K562 (cell line): Measurements from ENCODE around the gene AGT. TPM values are rescaled to one million over a fixed set of nuclear protein-coding genes. Genes with fewer than 3 reads are reported as not detected.

Source experiments
- ATAC-seq: fragments of 200-7000 bp; cut with Tn5 transposase; 3 replicates; pipeline ENCODE4 v1.9.1; 2020; ENCODE audit warnings: moderate library complexity
- BruUV-seq: library from RNA; stranded (reverse); fragments of 400-500 nt; replicated peaks from 2 replicates; lab custom pipeline; 2021; lab: Mats Ljungman, UMichigan
- CTCF ChIA-PET: fragments of 300-600 bp; formaldehyde crosslinking; extraction: SDS; loops from one replicate; lab custom pipeline; 2021; ENCODE audit warnings: low intra/inter-chr PET ratio; lab: Yijun Ruan, JAX
- POLR2A ChIA-PET: fragments of 300-600, 350-650 bp; sonication (Branson Sonifier 250); formaldehyde crosslinking; extraction: SDS; loops from one replicate; lab custom pipeline; 2021; ENCODE audit warnings: antibody characterized with exemption, inconsistent platforms; lab: Yijun Ruan, JAX
- DNase-seq, 4 experiments: peaks; one replicate each; pipeline versions ENCODE4 v3.0.0 to v3.0.0-alpha.2; 2011 to 2018; ENCODE audit warnings: low spot score in 3 of 4, mixed read lengths in 3 of 4; ENCODE audit errors: extremely low read depth in 1 of 4
- FAIRE-seq: peaks from 2 replicates; lab custom pipeline; 2011; peaks lifted over from hg19 to GRCh38; lab: Jason Lieb, UNC
- H2AFZ ChIP-seq: 2 replicates; pipeline ENCODE4 v1.6.0; 2011; ENCODE audit warnings: low read depth, low read length, control low read depth, inconsistent platforms
- H3K27ac ChIP-seq: fragments of 200-600 bp; 3 replicates; pipeline ENCODE4 v1.8.0; 2011; ENCODE audit warnings: low read depth, mild to moderate bottlenecking, control low read depth, inconsistent platforms, low read length, moderate library complexity, mixed read lengths; ENCODE audit errors: extremely low read depth
- H3K27me3 ChIP-seq, 2 experiments: fragments of 300-600 bp in 1 of 2; 2 replicates in 1 of 2; 3 replicates in 1 of 2; pipeline versions ENCODE4 v1.6.0 to v1.8.0; 2011; ENCODE audit warnings: inconsistent platforms in 2 of 2, low read length in 2 of 2, mild to moderate bottlenecking in 1 of 2, mixed read lengths in 1 of 2, moderate library complexity in 1 of 2; ENCODE audit not compliant: control insufficient read depth in 2 of 2, insufficient read depth in 2 of 2
- H3K36me3 ChIP-seq: fragments of 300-600 bp; 3 replicates; pipeline ENCODE4 v1.8.0; 2011; ENCODE audit warnings: mild to moderate bottlenecking, low read length, inconsistent platforms; ENCODE audit not compliant: control insufficient read depth, insufficient read depth
- H3K4me1 ChIP-seq, 2 experiments: fragments of 200-600 bp in 1 of 2; replicated peaks in 1 of 2; 2 replicates in 1 of 2; 3 replicates in 1 of 2; pipeline versions ENCODE4 v1.5.1 to v1.8.0; 2011; ENCODE audit warnings: inconsistent platforms in 2 of 2, low read length in 2 of 2, mild to moderate bottlenecking in 1 of 2, mixed read lengths in 1 of 2, moderate library complexity in 1 of 2; ENCODE audit not compliant: control insufficient read depth in 2 of 2, insufficient read depth in 2 of 2
- H3K4me2 ChIP-seq: 2 replicates; pipeline ENCODE4 v1.6.1; 2011; ENCODE audit warnings: low read length, control low read depth, inconsistent platforms, mixed read lengths; ENCODE audit not compliant: insufficient read depth
- H3K4me3 ChIP-seq: fragments of 200-600 bp; sonication (generic), shearing (Covaris generic); 2 replicates; pipeline ENCODE4 v1.5.1; 2016; ENCODE audit warnings: control low read depth, inconsistent platforms
- H3K79me2 ChIP-seq: fragments of 200-600 bp; 3 replicates; pipeline ENCODE4 v1.8.0; 2011; ENCODE audit warnings: low read length, inconsistent platforms; ENCODE audit not compliant: control insufficient read depth, insufficient read depth
- H3K9ac ChIP-seq, 2 experiments: 2 replicates each; pipeline versions ENCODE4 v1.6.0 to v1.6.1; 2011; ENCODE audit warnings: low read depth in 2 of 2, low read length in 2 of 2, control low read depth in 1 of 2, inconsistent platforms in 1 of 2, mild to moderate bottlenecking in 1 of 2, mixed read lengths in 1 of 2; ENCODE audit not compliant: insufficient read depth in 1 of 2
- H3K9me1 ChIP-seq: one replicate; pipeline ENCODE4 v1.6.0; 2011; ENCODE audit warnings: inconsistent platforms, mild to moderate bottlenecking, low read length, moderate library complexity; ENCODE audit not compliant: control insufficient read depth, insufficient read depth
- H3K9me3 ChIP-seq: replicated peaks from 2 replicates; pipeline ENCODE4 v1.5.1; 2011; ENCODE audit warnings: low read depth, low read length, inconsistent platforms; ENCODE audit not compliant: control insufficient read depth, insufficient read depth
- H4K20me1 ChIP-seq: replicated peaks from 2 replicates; pipeline ENCODE4 v1.6.1; 2011; ENCODE audit warnings: low read length, inconsistent platforms, mixed read lengths; ENCODE audit not compliant: control insufficient read depth, insufficient read depth
- CEBPG ChIP-seq, 3 experiments: fragments of 200-800 bp in 1 of 3; sonication (Bioruptor generic) in 1 of 3; sonication (generic) in 1 of 3; formaldehyde crosslinking in 1 of 3; IDR thresholded peaks in 2 of 3; conservative IDR thresholded peaks in 1 of 3; 2 replicates each; pipeline versions ENCODE4 v1.6.1 to v1.8.0; 2016 to 2022; ENCODE audit warnings: missing compliant biosample characterization in 2 of 3, missing genetic modification characterization in 2 of 3, mild to moderate bottlenecking in 1 of 3, missing genetic modification reagents in 1 of 3
- CREBBP ChIP-seq: IDR thresholded peaks from one replicate; pipeline ENCODE4 v1.6.1; 2012; ENCODE audit warnings: low read depth, mild to moderate bottlenecking, control low read depth, inconsistent platforms, low read length
- CTCF ChIP-seq, 3 experiments: IDR thresholded peaks in 2 of 3; conservative IDR thresholded peaks in 1 of 3; 2 replicates each; pipeline ENCODE4 v1.5.1; 2011 to 2012; ENCODE audit warnings: low read length in 3 of 3, mild to moderate bottlenecking in 3 of 3, control low read depth in 2 of 3, improper control_type of control experiment in 1 of 3, inconsistent platforms in 1 of 3, low read depth in 1 of 3, mixed read lengths in 1 of 3, moderate library complexity in 1 of 3; ENCODE audit not compliant: insufficient read depth in 2 of 3
- EGR1 ChIP-seq: fragments of 450-650 bp; conservative IDR thresholded peaks from 2 replicates; pipeline ENCODE4 v1.6.1; 2017; ENCODE audit warnings: mild to moderate bottlenecking
- FIP1L1 ChIP-seq: fragments of 200-400 bp; formaldehyde crosslinking; IDR thresholded peaks from 2 replicates; pipeline ENCODE4 v1.6.1; 2018; ENCODE audit warnings: mild to moderate bottlenecking, low read depth, low read length; ENCODE audit not compliant: poor library complexity, severe bottlenecking
- FOXK1 ChIP-seq: sonication (generic); formaldehyde crosslinking; IDR thresholded peaks from 2 replicates; pipeline ENCODE4 v1.8.0; 2022; ENCODE audit warnings: missing genetic modification reagents, mild to moderate bottlenecking, borderline replicate concordance
- GTF3C2 ChIP-seq: IDR thresholded peaks from 3 replicates; pipeline ENCODE4 v1.6.1; 2011; ENCODE audit warnings: borderline replicate concordance, mild to moderate bottlenecking, moderate library complexity; ENCODE audit not compliant: insufficient read length; ENCODE audit errors: extremely low read depth
- ID3 ChIP-seq, 2 experiments: fragments of 250-450 bp in 1 of 2; fragments of 450-650 bp in 1 of 2; sonication (Bioruptor Pico) in 1 of 2; IDR thresholded peaks; 2 replicates each; pipeline versions ENCODE4 v1.6.1 to v1.8.0; 2016 to 2021; ENCODE audit warnings: mild to moderate bottlenecking in 2 of 2, moderate library complexity in 2 of 2, missing compliant biosample characterization in 1 of 2, missing genetic modification characterization in 1 of 2
- MTF1 ChIP-seq: fragments of 250-450 bp; sonication (Bioruptor Pico); IDR thresholded peaks from 2 replicates; pipeline ENCODE4 v1.9.0; 2021; ENCODE audit warnings: moderate library complexity, mild to moderate bottlenecking, inconsistent platforms, borderline replicate concordance
- NCOA1 ChIP-seq: fragments of 450-650 bp; IDR thresholded peaks from 2 replicates; pipeline ENCODE4 v1.6.1; 2016; ENCODE audit warnings: low read depth
- NFXL1 ChIP-seq: fragments of 450-650 bp; formaldehyde crosslinking; IDR thresholded peaks from 2 replicates; pipeline ENCODE4 v1.4.0; 2021; ENCODE audit warnings: mild to moderate bottlenecking
- POU5F1 ChIP-seq: fragments of 150-350 bp; IDR thresholded peaks from 2 replicates; pipeline ENCODE4 v1.6.1; 2014; ENCODE audit warnings: borderline replicate concordance, low read length, low read depth, mild to moderate bottlenecking; ENCODE audit not compliant: partially characterized antibody
- SREBF1 ChIP-seq: fragments of 150-350 bp; IDR thresholded peaks from 2 replicates; pipeline ENCODE4 v1.6.1; 2014; ENCODE audit warnings: antibody characterized with exemption, low read depth, low read length, borderline replicate concordance
- SUPT5H ChIP-seq: fragments of 450-650 bp; IDR thresholded peaks from 2 replicates; pipeline ENCODE4 v1.6.1; 2016
- TAL1 ChIP-seq: fragments of 450-650 bp; IDR thresholded peaks from 2 replicates; pipeline ENCODE4 v1.6.1; 2016; ENCODE audit warnings: mild to moderate bottlenecking
- ZKSCAN8 ChIP-seq: fragments of 200-800 bp; sonication (Bioruptor generic); IDR thresholded peaks from 2 replicates; pipeline ENCODE4 v1.6.1; 2016; ENCODE audit warnings: missing genetic modification characterization, missing compliant biosample characterization
- ZNF175 ChIP-seq: fragments of 200-800 bp; sonication (Bioruptor generic); IDR thresholded peaks from 2 replicates; pipeline ENCODE4 v1.6.1; 2016; ENCODE audit warnings: low read depth, mild to moderate bottlenecking, missing genetic modification characterization, missing compliant biosample characterization
- ZNF24 ChIP-seq: fragments of 450-650 bp; IDR thresholded peaks from 2 replicates; pipeline ENCODE4 v1.6.1; 2016
- WGBS: fragments of 100-300 bp; shearing (Covaris generic); methylation state at CpG from one replicate; pipeline ENCODE4 v1.1.6; 2016; ENCODE audit warnings: low coverage, mixed read lengths; ENCODE audit not compliant: insufficient coverage; ENCODE audit errors: missing lambda C conversion rate; 5-methylcytosine and 5-hydroxymethylcytosine counted together
- in situ Hi-C: fragments of 300-500 bp; cut with MboI; formaldehyde crosslinking; loops from 4 replicates; pipeline ENCODE4 v1.15.0; 2018; ENCODE audit warnings: inconsistent platforms, mixed read lengths
- intact Hi-C: fragments of 100-400 bp; cut with micrococcal nuclease; formaldehyde crosslinking; loops from 2 replicates; pipeline ENCODE4 v1.14.2; 2022
- polyA plus RNA-seq, 8 experiments: library from polyadenylated mRNA; depleted of rRNA in 4 of 8; stranded (reverse) in 5 of 8; unstranded in 3 of 8; fragments of >200 nt; fragmentation: Nextera tagmentation in 2 of 8; fragmentation: Illumina TruSeq in 1 of 8; extraction: Ambion mirVana in 2 of 8; extraction: Trizol in 1 of 8; gene quantifications; 2 replicates each; pipeline versions ENCODE4 v1.2.1 to v1.2.3, GENCODE V29; 2011 to 2014; ENCODE audit warnings: inconsistent platforms in 1 of 8, missing spikeins in 1 of 8
- total RNA-seq, 7 experiments: library from RNA; depleted of rRNA in 6 of 7; stranded (reverse); fragments of >200 nt in 6 of 7; fragmentation: Illumina TruSeq in 2 of 7; extraction: Trizol in 2 of 7; gene quantifications; 2 replicates each; pipeline versions ENCODE4 v1.2.1 to v1.2.3, GENCODE V29; 2011 to 2021; ENCODE audit warnings: low replicate concordance in 1 of 7

Gene AGT
- total and polyA plus RNA-seq, 9 of the 15 experiments (the other 6 are each of a cell fraction or from before 2014, with no cell fraction given) = 0.40 TPM; not detected in 8

GRCh38 chr1:230677200-230677599, 36.7 kb downstream of the AGT start:
- intact Hi-C loops (no loop called here), in situ Hi-C loops (no loop called here)
- ChIA-PET POLR2A (no interaction called here), CTCF (no interaction called here)
- H3K4me2 ChIP-seq = no peak overlapping the region
- H3K27me3 ChIP-seq = no peaks in the 10 kb centered on the region
- WGBS = 36% methylated on average over 1 of the region's 1 CpG
- no peak for ATAC-seq
- no peak overlapping the region for H2AFZ ChIP-seq
- peaks cover 4% of the 10 kb centered on the region; the same call in 1 of the 2 replicates for H4K20me1 ChIP-seq
- no peak overlapping the region for H3K4me3 ChIP-seq
- no peaks in the 10 kb centered on the region for H3K79me2 ChIP-seq
- BruUV-seq = no TSS peak
- peaks cover 3 to 10% of the 10 kb centered on the region in 2 experiments; a peak in 4 of 5 replicates for H3K4me1 ChIP-seq
- H3K9ac ChIP-seq = no peak overlapping the region
- peaks cover 8% of the 10 kb centered on the region; the same call in 1 of the 2 replicates for H3K9me3 ChIP-seq
- peak in 1 of 4 experiments; percentile 22 for DNase-seq
- no peaks in the 10 kb centered on the region for H3K9me1 ChIP-seq
- no peak overlapping the region for H3K27ac ChIP-seq
- H3K36me3 ChIP-seq = peaks cover 82% of the 10 kb centered on the region
- no peak for FAIRE-seq
- TF ChIP-seq EGR1 (no peak), GTF3C2 (no peak), SUPT5H (no peak), TAL1 (peak; percentile 60; the same call in 1 of the 2 replicates), ZNF24 (no peak), POU5F1 (no peak), CREBBP (no peak), MTF1 (CRISPR knock-in tag) (no peak), NCOA1 (no peak), FOXK1 (no peak), CTCF (IDR thresholded peaks at IDR 0.05 in 2 of 3, conservative IDR thresholded peaks at IDR 0.05 in 1 of 3; ENCODE audit: insufficient read depth in 2 of 3, low read depth in 1 of 3, low read length in 3 of 3) (no peak), ZKSCAN8 (CRISPR knock-in tag) (0 out of 2 replicates have a peak, but pooled peaks have one; percentile 24), CEBPG (CRISPR knock-in tag; IDR thresholded peaks at IDR 0.05) (no peak), CEBPG (tag; conservative IDR thresholded peaks at IDR 0.05 in 1 of 2, IDR thresholded peaks at IDR 0.05 in 1 of 2) (no peak), ZNF175 (CRISPR knock-in tag) (no peak), NFXL1 (CRISPR knock-in tag) (no peak), FIP1L1 (no peak), SREBF1 (no peak), ID3 (CRISPR knock-in tag; IDR thresholded peaks at IDR 0.05) (no peak), ID3 (tag; IDR thresholded peaks at IDR 0.05) (no peak)
